Stomach (tissue), 4 donors: Measurements from ENCODE around the gene SENP1.

Experiments
- EP300 ChIP-seq: sonication (generic); formaldehyde crosslinking; IDR thresholded peaks from one replicate; pipeline ENCODE4 v1.6.1; 2017; ENCODE audit warnings: antibody characterized with exemption
- POLR2A ChIP-seq, 4 donors: fragments of 450-650 bp; IDR thresholded peaks; one replicate each; pipeline ENCODE4 v1.6.1; 2016; ENCODE audit warnings: antibody characterized with exemption in 4 of 4, control low read depth in 2 of 4, mild to moderate bottlenecking in 1 of 4, moderate library complexity in 1 of 4

GRCh38 chr12:48080821-48081220 lies 25.1 kb downstream of the SENP1 start:
- TF ChIP-seq EP300 = no peak
- no peak for TF ChIP-seq POLR2A (IDR thresholded peaks at IDR 0.05)
